ENCODE results near the gene ZNF571.

- TF ChIP-seq CTCF (IDR thresholded peaks at IDR 0.05; ENCODE audit: low read length) (no peak), EZH2 (IDR thresholded peaks at IDR 0.05; ENCODE audit: borderline replicate concordance, low read length) (no peak)
Measured at GRCh38 chr19:37593996-37594303, 642 bp downstream of the ZNF571 start.
